Activated CD4-positive, alpha-beta T cell treated with anti-CD3 and anti-CD28 coated beads for 48 hours (primary cell): ENCODE measurements around the gene TRAPPC3.
"Not testable (repeated sequence)": the region's sequence is repeated elsewhere in the genome, so short reads cannot be mapped to it uniquely, and the experiment has no call there.

ENCODE experiments used
- DNase-seq: peaks from one replicate; pipeline ENCODE4 v3.0.0-alpha.2; 2020

Gene TRAPPC3

DNA sequence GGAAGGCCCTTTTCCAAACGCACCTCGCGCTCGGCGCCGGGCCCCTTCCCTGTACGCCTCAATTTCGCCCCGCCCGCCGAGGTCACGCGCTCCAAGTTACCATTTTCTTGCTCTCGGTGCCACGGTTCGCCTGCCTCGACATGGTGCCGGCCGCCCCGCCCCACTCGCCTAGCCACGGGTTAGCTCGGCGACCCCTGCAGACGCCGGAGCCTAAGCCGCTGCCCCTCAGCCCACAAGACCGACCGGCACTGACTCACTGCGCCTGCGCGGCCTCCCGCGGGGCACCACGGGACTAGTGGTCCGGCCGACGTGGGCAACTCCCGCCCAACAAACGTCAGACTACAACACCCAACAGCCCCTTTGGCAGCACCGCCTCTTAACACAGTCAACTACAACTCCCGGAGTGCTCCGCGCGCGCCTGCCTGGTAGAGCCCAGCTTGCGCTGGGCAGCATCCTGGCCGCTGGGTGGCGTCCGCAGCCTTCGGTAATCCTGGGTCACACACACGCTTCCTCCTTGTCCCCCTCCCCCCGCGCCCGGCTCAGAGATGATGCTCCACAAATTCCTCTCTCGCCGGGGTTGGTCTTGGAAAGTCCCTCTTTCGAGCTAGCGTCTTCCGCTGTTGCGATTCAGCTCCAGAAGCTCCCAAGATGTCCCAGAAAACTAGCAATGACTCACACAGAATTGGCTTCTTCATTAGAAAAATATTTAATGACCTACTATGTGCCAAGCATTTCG is at the start of gene TRAPPC3:
Gene TRAPPC3, minus strand, starts transcription at position 250 of the 736 bp plus-strand sequence. Its CDS starts 108 bp downstream, at position 142.
- DNase-seq: peak; percentile 100

DNA sequence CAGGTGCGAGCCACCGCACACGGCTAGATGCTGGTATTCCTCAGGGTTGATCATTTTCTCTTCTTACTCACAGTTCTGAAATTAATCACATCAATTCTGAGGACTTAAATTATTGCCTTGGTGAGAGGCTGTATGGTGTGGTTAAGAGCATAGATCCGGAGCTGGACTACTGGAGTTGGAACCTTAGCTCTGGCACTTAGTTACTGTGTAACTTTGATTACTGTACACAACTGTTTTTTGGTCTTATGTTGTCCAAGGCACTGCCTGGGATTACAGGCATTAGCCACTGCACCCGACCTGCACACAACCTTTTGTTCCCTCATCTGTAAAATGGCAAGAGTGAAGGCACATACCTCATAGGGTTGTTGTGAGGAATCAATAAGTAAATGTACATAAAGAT is 49.4 kb upstream of the TRAPPC3 start:
- no peak for DNase-seq

DNA sequence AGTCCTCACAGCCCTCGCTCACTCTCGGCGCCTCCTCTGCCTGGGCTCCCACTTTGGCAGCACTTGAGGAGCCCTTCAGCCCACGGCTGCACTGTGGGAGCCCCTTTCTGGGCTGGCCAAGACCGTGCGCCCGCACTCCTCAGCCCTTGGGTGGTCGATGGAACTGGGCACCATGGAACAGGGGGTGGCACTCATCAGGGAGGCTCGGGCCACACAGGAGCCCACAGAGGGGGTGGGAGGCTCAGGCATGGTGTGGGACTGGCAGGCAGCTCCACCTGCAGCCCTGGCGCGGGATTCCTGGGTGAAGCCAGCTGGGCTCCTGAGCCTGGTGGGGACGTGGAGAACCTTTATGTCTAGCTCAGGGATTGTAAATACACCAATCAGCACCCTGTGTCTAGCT is 47.5 kb upstream of the TRAPPC3 start:
- not testable (repeated sequence) for DNase-seq

DNA sequence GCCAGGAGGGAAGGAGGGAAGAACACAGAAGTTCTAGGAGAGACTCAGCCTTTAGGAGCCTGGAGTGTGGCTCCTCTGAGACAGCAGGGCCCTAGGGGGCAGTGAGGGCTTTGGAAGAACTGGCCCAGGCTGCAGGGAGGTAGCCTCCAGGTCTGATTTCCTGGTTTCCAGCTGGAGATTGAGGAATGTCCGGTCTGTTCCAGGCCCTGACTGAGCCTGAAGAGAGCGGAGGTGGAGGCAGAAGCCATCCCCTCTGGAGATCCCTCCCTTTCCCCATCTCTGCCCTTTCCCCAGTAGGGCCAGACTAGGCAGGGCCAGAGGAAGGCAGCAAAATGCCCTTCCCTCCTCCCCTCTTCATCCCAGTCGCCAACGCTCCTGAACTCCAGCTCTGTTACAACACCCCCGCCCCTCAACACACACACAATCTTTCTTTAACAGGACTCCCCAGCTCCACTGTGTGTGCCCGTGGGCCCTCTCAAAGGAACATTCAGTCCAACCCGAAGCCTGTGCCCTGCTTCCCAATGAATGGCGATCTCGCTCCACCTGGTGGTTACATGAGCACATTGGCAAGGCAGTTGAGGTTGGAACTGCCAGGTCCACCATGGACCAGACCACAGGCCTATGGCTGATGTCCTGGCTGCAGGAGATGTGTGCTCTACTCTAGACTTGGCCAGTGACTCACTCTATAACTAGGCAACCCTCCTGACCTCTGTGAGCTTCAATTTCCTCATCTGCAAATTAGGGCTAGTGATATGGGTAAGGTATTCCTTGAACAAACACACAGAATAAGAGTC is 38.7 kb upstream of the TRAPPC3 start:
- DNase-seq: peak; percentile 84

DNA sequence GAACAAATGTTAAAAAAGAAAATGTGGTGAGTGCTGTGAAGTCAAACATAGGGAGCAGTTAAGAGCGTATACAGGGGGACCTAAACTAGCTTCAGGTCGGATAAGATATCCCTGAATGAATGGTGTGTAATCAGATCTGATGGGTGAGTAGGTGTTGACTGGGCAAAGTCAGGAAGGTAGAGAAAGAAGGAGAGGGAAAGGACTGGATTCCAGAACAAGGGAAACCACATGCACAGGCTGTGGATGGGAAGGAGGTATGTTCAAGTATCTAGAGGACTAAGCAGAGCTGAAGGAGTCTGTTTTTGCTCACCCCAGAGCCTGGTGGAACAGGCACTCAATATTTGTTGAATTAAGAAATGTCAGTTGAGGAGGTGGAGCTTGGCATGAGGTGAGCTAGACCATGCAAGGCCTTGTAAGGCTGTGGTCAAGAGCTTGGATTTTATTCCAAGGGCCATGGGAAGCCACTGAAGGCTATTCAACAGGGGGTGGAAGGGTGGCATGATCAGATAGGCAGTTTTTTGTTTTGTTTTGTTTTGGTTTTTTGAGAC is 34.1 kb upstream of the TRAPPC3 start:
- DNase-seq: no peak

DNA sequence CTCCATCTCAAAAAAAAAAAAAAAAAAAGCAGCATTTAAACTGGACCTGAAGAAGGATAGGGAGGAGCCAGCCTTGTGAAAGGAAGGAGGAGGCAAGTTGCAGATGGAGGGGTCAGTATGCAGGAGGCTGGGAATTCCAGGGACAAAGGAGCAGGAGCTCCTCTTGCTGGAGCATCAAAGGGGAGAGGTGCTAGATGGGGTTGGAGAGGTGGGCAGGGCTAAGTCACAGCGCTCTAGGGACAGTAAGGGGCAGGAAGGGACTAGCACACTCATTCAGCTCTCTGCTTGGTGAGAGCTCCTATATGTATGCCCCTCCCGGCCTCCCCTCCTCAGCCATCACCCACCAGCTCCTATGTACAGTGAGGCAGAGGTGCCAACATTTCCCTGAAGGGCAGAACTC is 33.4 kb upstream of the TRAPPC3 start:
- DNase-seq: no peak

DNA sequence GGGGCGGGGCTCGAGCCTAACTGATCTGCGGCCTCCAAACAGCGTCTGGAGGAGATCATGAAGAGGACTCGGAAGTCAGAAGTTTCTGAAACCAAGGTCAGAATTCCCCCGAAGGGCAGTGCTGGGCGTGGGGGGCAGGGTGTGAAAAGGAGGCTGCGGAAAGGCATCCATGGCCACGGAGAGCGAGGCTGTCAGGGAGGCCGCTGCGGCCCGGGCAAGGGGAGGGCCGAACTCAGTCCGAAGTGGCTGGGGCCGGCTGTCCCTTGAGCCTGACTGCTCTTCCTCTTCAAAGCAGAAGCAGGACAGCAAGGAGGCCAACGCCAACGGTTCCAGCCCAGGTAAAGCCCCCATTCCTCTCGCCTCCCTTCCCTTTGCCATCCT is 29.9 kb upstream of the TRAPPC3 start:
- no peak for DNase-seq

DNA sequence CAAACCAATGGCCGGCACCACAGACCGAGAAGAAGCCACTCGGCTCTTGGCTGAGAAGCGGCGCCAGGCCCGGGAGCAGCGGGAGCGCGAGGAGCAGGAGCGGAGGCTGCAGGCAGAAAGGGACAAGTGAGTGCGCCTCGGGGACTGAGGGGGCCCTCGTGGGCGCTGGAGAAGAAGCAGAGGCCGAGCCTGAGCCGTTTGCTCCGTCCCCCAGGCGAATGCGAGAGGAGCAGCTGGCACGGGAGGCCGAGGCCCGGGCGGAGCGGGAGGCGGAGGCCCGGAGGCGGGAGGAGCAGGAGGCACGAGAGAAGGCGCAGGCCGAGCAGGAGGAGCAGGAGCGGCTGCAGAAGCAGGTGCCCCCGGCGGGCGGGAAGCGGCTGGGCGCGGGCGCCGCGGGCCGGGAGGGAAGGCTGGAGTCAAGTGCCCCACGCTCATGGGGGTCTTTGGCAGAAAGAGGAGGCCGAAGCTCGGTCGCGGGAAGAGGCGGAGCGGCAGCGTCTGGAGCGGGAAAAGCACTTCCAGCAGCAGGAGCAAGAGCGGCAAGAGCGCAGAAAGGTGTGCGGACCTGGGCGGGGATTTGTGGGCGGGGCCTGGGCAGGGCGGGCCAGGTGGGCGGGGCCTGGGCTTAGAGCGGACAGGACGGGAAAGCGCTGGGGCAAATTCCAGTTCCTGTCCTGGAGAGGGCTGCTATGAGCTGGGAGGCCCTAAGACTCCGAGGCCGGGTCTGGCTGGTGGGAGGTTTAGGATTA is 29.4 kb upstream of the TRAPPC3 start:
- DNase-seq: no peak

DNA sequence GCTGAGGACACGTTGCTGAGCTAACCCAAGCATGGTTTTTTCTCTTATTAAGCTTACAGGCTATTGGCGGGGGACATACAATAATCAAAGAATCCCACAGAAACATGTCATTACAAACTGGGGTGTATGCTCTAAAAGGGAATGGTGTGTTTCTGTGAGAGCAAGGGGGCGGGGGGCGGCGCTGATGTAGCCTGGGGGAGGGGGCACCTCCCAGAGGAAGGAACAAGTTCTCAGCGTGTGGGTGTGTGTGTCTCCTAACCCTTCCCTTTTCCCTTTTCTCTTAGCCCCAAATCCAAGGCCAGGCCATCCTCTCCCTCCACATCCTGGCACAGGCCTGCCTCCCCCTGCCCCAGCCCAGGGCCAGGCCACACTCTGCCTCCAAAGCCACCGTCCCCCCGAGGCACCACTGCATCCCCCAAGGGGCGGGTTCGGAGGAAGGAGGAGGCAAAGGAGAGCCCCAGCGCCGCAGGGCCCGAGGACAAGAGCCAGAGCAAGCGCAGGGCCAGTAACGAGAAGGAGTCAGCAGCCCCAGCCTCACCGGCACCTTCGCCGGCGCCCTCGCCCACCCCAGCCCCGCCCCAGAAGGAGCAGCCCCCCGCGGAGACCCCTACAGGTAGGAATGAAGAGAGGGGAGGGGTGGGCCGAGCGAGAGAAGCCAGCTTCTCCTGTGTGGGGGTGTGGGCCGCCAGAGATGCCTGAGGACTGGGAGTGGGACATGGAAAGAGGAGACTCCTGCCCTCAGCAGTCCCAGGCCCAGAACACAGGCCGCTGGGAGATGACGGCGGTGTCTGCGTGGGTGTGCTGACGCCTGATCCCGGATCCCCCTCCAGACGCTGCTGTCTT is 28.5 kb upstream of the TRAPPC3 start:
- DNase-seq: no peak

DNA sequence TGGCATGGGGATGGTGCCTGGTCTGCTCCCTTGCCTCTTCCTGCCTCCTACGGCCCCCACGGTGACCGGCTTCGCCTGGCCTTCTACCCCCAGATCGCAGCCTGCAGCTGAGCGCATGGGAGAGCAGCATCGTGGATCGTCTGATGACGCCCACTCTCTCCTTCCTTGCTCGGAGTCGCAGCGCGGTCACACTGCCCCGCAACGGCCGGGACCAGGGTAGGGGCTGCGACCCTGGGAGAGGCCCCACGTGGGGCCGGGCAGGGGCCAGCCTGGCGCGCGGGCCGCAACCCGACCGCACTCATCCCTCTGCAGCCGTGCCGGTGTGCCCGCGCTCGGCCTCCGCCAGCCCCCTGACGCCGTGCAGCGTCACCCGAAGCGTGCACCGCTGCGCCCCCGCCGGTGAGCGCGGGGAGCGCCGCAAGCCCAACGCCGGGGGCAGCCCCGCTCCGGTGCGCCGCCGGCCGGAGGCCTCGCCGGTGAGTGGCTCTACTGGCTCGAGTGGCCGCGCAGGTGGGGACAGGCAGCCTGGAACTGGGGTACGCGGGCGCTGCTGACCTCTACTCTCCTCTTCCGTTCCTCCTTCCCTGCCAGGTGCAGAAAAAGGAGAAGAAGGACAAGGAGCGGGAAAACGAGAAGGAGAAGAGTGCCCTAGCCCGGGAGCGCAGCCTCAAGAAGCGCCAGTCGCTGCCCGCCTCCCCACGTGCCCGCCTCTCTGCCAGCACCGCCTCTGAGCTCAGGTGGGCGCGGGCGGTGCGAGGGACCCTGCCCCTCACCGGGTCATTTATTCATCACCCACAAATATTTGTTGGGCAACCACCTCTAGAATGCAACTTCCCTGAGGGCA is 27.0 kb upstream of the TRAPPC3 start:
- DNase-seq: no peak

DNA sequence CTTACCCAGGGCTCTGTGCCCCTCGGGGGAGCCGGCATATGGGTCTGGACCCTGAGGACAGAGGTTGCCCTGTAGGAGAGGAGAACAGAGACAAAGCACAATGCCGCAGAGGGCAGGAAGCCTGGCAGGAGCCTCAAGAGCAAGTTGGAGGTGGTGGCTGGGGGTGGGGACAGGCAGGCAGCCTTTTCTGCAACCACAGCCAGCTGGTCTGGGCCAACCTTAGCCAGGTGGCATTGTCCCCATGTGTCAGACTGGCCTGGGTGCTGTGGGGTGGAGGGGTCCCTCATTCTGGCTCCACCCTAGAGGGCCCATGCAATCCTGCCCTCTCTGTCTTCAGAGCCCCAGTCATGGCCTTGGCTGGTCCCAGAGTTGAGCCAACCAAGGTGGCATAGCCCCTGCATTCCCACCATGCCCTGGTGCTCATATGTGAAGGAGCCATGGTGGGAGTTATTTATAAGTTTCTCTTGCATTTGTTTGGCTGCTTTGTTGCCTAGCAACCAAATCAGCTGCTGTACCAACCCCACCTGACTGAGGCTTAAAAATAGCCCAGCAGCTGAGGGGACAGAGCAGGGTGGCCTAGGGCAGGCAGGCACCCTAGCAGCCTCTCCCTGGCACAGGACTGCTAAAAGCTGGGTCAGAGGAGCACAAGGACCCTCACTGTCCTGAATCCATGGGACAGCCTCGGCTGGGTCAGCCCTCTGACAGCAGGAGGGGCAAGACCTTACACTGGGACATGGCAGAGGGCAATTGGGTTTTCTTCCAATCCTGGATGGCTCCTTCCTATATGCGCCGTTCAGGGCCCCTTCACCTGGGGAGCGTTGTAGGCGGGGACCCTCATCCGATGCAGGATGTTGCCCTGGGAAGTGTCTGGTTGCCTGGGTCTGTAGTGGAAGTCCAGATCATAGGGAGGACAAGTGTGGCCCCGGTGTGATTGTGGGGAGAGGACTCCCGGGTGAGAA is 26.1 kb upstream of the TRAPPC3 start:
- DNase-seq: no peak

DNA sequence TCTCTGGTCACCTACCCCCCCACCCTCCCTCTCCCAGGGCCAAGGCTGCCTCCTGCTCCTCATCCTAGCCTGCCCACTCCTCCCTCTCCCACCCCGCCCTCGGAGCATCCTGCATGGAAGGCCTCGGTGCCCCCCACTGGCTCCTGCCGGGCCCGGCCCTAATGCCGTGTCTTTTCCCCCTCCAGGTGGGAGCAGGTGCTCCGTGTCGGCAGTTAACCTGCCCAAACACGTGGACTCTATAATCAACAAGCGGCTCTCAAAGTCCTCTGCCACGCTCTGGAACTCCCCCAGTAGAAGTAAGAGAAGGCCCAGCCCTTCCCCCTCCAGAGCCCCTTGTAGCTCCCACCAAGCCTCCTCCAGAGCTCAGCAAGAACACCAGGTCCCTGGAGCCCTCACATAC is 25.4 kb upstream of the TRAPPC3 start:
- no peak for DNase-seq

DNA sequence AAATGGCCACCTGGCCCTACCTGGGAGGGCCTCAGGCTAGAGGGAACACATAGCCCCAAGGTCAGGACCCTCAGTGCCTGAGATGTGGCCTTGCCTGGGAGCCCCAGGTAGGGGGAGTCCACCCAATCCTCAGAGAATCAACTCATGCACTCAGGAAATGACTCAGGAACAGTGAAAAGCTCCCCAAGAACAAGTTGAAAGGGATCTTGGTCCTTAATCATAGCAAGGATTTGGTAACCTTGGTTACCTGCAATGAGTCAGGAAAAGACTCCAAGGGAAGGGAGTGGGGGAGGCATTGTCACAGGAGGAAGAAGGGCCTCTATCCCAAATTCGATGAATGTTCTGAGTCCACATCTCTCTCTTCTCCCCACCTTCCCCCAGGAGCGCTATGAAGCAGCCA is 23.7 kb upstream of the TRAPPC3 start:
- DNase-seq: no peak

DNA sequence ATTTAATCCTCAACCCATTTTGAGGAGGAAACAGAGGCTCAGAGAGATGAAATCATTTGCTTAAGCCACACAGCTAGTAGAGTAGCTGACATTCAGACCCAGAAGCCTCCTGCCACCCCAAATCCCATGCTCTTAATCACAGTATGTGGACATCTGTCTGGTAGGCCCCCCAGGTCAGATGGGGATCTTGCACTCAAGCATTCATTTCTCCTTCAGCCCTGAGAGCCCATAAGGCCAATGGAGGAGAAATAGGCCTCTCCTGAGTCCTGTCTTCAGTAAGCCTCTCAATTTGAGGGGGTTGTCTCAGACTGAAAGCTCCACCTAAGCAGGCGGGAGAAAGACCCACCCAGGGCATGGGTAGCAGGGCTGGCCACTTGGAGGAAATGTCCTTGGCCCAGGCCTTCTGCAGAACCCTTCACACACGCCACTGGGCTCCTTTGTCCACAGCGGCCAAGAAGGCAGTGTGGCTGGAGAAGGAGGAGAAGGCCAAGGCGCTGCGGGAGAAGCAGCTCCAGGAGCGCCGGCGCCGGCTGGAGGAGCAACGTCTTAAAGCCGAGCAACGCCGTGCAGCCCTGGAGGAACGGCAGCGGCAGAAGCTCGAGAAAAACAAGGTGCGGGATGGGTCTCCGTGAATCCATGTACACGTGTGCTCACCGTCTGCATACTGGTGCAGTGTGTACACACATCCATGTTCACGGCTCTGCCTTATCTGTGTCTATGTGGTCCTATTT is 22.9 kb upstream of the TRAPPC3 start:
- DNase-seq: no peak

DNA sequence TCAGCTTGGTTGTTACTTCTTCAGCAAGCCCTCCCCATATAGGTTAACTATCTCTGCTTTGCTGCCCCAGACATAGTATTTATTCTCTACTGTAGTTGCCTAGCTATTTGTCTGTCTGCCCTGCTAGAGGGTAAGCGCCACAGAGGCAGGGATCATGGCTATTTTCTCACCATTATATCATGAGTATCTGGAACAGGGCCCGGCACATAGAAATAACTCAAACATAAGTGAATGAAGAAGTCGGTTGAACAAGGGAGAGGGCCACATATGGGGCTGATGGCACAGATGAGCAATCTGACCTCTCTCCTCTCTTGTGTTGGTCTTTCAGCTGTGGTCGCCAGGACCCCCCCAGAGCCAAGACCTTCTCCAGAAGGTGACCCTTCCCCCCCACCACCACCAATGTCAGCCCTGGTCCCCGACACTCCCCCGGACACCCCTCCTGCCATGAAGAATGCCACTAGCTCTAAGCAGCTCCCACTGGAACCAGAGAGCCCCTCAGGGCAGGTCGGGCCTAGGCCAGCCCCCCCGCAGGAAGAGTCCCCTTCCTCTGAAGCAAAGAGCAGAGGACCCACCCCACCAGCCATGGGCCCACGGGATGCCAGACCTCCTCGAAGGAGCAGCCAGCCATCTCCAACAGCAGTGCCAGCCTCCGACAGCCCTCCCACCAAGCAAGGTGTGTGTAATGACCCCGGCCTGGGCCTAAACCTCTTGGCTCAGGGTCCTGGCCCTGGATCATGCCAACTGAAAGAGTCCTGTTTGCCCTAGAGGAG is 21.5 kb upstream of the TRAPPC3 start:
- DNase-seq: no peak

DNA sequence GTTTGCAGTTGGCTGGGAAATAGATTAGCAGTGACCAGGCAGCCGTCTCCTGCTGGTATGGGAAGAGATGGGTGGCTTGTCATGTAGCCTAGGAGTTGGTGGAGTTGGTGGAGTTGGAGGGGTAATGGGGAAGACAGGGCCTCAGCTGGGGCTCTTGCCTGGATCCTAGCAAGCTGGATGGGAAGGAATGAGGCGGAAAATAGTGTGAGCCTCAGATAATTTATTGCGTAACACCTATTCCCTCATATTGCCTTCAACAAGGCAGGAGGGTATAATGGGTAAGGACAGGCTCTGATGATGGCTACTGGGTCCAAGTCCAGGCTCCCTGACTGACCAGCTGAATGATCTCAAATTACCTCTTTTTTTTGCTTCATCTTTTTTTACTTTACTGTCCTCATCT is 19.2 kb upstream of the TRAPPC3 start:
- DNase-seq: no peak

DNA sequence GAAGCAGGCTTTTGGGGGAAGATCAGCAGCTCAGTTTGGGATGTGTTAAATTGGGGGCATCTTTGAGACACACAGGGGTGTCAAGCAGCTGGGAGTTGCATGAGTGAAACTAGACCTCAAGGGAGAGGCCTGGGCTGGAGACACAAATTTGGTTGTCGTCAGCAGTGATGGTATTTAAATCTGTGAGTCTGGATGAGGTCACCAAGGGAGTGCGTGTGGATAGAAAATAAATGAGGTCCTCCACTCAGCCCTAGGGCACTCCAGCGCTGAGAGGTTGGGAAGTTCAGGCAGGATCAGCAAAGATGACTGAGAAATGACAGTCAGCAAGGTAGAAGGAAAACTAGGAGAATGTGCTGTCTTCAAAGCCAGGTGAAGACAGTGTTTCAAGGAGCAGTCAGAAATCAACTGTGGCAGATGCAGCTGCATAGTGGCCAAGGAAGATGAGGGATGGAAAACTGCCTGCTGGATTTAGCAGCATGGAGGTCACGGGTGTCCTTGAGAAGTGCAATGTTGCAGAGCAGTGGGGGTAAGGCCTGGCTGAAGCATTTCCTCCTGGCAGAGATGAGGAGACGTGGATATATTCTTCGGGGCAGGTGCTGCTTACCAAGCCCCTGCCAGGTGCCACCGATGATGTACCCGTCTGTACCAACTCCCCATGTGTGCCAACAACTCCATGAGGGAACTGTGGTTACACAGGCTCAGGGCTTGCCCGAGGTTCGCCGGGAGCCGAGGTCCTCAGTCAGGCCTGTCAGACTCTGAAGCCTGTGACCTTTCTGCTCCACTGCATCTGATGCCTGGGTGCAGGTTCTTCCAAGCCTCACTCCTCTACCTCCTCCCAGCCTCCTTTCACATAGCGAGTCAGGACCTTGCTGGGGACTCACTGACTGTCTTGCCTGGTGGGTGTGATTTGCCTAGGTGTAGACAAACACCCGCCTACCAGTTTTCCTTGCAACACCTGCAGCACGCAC is 17.9 kb upstream of the TRAPPC3 start:
- DNase-seq: no peak

DNA sequence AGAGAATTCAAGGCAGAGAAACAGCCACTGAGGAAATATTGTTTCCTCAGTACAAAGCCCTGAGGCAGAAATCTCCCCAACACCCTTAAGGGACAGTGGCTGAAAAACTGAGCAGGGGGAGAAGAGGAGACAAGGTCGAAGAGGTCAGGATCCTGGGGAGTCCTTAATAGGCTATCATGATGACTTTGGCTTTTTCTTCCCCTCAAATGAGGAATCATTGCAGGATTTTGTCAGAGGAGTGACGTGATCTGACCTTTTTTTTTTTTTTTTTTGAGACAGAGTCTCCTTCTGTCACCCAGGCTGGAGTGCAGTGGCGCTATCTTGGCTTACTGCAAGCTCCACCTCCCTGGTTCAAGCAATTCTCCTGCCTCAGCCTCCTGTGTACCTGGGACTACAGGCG is 16.9 kb upstream of the TRAPPC3 start:
- DNase-seq: no peak
